OCI-M2 (cell line): ENCODE measurements around the gene THUMPD1.
"Not testable (repeated sequence)": the region's sequence is repeated elsewhere in the genome, so short reads cannot be mapped to it uniquely, and the experiment has no call there.

ENCODE experiments used
- DNase-seq: peaks from one replicate; lab custom pipeline; 2025; ENCODE audit not compliant: unreplicated experiment; lab: John Stamatoyannopoulos, UW

THUMPD1 gene

DNA sequence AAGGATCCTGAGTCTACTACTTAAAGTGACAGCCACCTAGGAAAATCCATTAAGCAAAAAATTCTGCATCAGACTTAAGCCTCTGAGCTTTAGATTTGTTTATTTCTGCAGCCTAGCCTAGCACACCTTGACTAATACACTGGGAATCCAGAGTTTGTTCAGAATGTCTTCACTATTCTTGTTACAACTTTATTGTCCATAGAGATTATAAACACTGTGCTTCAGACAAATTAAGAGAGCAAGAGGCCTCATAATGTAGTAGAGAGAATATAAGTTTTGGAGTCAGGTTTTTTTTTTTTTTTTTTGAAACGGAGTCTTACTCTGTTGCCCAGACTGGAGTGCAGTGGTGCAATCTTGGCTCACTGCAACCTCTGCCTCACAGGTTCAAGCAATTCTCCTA, 8.9 kb upstream of the THUMPD1 start:
- DNase-seq, result no peak

DNA sequence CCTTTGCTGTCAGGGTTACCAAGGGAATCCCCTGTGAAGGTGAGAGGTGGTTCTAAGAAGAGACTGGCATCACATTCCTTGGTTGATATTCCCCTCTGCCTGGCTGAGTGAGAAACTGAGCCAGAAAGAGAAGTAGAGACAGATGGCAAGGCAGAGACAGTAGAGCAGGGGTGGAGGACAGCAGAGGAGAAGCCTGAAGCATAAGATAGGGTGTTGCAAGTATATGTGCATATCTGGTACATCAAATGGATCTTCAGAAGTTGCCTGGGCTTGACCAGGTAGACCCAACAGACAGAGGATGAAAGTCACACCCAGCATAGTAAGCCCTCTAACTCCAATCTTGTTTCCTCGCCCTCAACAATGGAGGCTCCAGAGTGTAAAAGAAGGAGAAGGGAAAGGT, 7.9 kb upstream of the THUMPD1 start:
- DNase-seq, result no peak

DNA sequence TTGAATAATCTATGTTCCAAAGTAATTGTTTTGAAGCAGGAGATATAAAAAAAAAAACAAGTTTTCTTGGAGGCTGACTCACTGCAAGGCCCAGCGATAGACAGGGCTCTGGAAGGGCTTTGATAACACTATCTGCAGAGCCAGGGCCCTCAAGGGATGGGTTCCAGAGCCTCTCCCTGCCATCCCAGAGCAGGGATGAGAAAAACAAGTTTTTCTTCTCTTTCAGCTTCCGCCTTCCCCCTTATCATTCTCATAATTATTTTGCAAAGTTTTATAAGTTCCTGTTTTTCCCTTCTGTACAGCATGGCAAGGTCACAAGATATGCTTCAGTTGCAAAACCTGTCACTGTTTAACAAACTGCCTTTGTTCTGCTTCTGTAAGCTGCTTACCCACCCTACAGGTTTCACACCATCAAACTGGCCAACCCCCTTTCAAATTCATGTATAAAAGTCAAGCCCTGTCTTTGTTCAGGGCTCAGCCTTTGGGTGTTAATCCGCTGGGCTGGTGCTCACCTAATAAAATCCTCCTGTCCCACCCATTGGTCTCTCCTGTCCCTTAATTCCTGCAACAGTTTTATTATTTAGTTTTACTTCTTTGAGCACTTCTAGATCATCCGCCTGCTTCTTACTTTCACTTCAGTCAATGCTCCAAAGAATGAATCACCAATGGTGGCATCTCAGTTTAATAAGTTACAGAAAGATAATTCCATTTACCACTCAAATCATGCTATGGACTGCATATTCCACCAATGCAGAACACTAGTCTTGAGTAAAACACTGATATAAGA, 5.6 kb upstream of the THUMPD1 start:
- peak; percentile 54 for DNase-seq

DNA sequence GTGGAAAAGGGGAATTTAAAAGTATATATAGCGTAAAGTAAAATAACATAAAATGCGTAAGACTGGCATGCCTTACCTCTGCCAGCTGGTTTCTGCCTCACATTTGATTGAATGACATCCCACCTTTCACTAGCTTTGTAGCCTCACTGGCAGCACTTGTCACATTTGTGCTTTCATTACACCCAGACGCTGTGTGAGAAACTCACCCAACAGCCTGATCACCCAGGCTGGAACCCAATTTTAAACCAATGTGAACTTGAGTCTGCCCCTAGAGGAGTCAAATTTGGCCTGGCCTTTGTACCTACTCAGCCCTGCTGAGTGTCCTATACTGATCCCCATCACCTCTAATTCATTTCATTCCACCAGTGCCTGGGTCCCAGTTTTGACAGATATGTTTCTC, 4.8 kb upstream of the THUMPD1 start:
- DNase-seq, result no peak

DNA sequence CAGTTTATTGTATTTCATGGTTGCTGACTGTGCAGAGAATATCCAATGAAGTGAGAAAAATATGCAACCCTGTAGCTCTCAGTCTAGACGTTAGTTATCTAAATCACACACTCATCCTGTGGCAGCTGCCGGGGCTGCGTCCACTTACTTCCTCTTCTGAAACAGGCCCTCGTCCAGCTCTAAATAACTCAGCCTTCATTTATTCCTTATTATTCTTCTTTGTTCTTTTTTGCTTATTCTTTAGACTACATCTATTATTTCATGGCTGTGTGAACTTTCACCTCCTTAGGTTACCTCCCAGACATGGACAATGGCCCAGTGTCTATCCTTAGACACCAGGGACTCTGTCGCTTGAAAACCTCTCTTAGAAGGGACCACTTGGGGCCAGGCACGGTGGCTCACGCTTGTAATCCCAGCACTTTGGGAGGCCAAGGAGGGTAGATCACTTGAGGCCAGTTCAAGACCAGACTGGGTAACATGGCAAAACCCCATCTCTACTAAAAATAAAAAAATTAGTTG, 3.4 kb upstream of the THUMPD1 start:
- peak; percentile 11 for DNase-seq

DNA sequence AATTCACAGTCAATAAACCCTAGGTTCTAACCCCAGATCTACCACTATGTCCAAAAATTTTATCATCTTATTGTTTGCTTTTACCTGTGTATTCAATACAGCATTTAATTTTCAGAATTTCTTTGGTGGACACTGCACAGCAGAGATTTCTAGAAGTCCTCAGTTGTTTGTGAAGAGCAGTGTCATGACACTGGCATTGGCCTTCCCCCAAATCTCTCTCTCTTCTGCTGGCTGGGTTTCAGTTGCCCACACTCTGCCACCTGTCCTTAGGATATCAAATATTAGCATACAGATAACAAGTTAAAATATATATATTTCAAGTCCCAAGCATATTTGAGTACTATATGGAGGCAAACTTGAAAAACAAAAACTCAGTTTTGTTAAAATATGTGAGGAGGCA, 2.0 kb upstream of the THUMPD1 start:
- no peak for DNase-seq

DNA sequence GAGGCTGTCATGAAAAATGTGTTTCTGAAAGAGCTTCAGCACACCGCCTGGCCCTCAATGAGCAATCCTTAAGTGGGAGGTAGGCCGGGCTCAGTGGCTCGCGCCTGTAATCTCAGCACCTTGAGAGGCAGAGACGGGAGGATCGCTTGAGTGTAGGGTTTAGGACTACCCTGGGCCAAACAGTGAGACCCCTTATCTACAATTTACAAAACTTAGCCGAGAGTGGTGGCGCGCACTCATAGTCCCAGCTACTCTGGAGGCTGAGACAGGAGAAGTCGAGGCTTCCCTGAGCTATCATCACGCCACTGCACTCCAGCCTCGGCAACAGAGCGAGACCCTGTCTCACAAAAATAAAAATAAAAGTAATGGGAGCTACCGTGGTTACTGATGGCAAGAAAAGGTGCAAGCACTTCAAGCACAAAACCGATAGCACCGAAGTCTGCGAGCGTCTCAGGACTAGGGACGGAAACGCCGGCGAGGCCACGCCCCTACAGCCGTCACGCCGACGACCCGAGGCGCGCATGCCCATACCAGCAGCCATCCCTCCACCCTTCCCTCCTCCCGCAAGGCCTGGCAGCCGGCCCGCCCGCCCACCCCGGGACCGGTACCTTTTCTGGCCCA, 607 bp downstream of the THUMPD1 start:
- no peak for DNase-seq

DNA sequence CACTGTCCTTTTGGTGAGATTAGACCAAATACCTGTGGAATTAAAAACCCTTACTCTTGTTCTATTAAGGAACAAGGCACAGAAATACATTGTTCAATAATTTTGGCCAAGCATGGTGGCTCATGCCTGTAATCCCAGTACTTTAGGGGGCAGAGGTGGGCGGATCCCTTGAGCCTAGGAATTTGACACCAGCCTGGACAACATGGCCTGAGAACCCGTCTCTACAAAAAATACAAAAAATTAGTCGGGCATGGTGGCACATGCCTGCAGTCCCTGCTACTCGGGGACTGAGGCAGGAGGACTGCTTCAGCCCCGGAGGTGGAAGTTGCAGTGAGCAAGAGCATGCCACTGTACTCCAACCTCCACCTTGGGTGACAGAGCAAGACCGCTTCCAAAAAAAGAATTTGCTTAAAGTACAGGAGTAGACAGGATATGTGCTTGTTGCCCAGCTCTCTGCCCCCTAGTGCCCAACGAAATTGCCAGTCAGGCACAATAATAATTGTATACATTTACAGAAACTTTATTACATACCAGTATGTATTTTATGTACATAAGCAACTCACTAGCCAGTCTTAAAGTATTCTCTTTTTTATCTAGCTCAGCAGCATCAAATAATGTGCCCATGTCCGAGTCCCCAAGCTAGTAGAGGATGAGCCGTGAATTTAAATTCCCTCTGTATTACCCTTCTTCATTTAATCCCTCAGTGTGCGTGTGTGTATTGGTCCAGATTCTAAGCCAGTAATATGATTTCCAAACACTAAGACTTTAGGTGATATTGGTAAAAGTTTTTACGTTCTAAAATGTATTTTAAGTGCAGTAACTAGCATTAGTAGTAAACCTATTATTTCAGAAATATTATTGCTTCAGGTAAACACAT, 1.4 kb downstream of the THUMPD1 start:
- DNase-seq, result no peak

DNA sequence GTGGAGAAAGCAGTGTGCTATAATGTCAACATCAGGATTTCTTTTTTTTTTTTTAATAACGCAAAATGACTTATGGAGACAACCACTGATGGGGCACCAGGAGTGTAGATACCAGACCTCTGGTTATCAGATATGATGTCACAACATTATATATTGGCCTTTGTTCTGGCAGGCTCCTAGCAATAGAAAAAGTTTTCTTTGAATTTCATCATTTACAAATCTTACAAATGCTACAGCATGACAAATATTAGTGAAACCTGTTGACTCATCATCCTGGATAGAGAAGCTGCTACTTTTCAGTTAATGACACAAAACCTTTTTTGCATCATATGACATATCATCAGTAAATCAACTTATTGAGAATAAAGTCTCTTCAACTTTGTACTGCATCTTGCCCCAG, 6.1 kb downstream of the THUMPD1 start:
- DNase-seq, result no peak

DNA sequence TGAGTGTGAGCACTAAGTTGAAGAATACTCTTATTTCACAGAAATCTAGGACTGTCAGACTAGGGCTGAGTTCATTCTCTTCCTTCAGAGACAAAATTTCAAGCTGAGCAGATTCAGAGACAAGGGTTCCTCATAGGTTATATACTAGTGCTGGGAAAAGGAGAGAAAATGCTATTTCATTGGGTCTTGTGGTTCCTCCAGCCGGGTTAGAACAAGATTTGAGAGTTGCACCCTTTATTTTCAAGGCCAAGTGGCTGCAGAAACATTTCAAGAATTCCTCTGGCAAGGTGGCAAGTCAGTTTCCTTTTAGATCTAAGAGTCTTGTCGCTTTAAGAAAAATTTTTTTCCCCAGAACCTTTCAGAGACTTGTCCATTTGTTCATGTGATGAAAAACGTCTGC, 6.8 kb downstream of the THUMPD1 start:
- no peak for DNase-seq

DNA sequence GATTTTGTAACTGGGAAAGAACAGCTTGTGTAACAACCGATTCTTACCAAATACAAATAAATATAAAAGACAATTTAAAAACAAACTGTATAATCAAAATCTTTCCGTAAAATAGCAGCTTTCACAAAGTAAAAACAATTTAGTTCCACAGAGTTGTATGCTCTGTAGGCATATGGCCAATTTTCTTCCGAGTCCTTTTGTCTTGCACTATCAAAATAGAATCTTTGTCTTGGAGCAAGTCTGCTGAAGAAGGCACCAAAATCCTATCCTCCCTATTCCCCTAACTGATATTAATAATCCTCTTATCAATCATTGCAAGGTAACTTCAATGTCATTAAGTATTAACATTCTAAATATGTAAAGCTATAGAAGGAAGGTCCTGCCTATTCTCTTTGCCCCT, 7.6 kb downstream of the THUMPD1 start:
- no peak for DNase-seq

DNA sequence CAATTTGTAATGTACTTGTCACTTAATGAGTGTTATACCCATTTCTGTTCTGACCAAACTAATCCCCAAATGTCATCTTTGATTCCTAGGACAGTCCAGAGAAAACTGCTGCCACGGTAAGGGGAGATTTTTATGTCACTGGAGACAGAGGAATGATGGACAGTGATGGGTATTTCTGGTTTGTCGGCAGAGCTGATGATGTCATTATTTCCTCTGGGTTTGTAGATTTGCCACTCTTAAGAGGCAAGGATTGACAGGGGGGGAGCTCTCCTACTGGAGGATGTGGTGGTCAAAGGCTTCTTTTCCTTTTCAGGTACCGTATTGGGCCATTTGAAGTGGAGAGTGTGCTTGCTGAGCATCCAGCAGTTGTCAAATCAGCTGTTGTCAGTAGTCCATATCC, 12.5 kb downstream of the THUMPD1 start:
- DNase-seq, result no peak

DNA sequence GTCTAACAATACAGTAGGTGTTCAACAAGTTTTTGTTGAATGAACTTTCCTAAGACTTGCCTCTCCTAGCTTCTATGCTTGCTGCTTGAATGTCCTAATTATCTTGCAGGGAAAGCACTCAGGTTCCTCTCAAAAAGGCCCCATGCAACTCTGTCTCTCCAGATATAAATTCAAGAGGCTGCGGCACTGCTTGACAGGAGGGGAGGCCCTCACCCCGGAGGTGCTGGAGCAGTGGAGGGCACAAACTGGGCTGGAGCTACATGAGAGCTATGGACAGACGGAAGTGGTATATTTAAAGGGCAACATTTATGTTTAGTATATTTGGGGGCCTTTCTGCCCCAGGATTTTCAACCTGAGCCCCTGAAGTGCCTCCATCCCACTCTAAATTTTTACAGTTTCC, 14.4 kb downstream of the THUMPD1 start:
- no peak for DNase-seq

DNA sequence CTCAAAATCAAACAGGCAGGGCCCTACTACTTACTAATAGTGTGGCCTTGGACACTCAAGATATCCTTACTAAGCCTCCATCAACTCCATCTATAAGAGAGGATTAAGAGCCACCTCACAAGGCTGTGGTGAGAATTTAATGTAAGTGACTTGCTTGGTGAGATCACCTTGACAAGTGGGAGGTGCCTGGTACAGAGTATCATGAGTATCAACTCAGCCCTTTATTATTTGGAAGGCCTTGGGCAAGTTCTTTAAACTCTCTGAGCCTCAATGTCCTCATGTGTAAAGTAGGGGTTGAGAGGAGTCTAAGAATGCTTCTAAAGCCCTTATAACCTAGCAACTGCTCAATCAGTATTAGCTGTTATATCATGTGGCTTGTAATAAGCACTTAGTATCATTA, 15.0 kb downstream of the THUMPD1 start:
- no peak for DNase-seq

DNA sequence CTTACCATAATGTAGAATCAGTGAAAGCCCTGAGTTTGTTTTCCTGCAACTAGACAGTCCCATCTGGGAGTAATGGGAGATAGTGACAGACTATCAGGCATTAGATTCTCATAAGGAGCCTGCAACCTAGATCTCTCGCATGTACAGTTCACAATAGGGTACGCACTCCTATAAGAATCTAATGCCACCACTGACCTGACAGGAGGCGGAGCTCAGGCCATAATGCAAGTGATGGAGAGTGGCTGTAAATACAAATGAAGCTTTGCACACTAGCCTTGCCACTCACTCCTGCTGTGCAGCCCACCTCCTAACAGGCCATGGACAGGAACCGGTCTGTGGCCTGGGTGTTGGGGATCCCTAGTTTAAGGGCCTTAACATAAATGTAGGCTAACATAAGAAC, 21.4 kb downstream of the THUMPD1 start:
- DNase-seq, result no peak

DNA sequence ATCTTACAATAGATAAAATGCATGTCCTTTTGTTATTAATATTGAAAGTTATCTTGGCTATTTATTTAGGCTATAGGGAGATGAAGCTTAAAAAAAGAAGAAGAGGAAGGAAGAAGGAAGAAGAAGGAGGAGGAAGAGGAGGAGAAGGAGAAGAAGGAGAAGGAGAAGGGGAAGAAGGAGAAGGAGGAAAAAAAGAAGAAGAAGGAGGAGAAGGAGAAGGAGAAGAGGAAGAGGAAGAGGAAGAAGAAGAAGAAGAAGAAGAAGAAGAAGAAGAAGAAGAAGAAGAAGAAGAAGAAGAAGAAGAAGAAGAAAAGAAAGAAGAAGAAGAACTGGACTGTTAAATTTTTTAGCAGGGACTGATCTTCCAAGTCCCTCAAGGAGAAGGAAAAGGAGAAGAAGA, 23.9 kb downstream of the THUMPD1 start:
- not testable (repeated sequence) for DNase-seq

DNA sequence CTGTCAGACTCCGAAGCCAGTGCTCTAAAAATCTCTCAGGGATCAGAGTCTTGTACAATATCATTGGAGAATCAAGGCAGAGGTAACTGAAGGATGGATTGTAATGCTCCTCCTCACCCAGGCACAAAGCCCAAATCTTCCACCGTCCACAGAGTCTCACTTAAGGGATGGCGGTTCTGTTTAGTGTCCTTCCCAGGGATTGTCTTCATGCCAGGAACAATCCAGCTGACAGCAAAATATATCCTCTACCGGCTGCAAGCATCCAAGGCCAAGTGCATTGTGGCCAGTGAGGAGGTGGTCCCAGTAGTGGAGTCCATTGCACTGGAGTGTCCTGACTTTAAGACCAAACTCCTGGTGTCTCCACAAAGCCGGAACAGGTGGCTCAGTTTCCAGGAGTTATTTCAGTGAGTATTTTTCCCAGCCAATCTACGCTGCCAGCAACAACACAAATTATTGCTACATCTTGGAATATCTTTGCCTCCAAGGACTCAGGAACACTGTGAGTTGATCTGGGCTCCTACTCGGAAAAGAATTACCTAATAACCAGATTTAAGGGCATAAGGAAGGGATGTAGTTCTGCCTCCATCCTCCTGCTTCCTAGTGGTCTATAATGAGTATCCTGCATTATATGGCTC, 30.2 kb downstream of the THUMPD1 start:
- no peak for DNase-seq

DNA sequence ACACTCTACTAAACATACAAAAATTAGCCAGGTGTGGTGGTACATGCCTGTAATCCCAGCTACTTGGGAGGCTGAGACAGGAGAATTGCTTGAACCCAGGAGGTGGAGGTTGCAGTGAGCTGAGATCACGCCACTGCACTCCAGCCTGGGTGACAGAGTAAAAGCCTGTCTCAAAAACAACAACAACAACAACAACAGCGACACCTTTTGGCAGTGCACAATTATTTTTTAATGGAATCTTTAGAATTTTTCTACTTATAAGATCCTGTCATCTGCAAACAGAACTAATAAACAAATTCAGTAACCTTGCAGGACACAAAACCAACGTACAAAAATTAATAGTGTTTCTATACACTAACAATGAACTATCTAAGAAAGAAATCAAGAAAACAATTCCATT, 33.5 kb downstream of the THUMPD1 start:
- not testable (repeated sequence) for DNase-seq

DNA sequence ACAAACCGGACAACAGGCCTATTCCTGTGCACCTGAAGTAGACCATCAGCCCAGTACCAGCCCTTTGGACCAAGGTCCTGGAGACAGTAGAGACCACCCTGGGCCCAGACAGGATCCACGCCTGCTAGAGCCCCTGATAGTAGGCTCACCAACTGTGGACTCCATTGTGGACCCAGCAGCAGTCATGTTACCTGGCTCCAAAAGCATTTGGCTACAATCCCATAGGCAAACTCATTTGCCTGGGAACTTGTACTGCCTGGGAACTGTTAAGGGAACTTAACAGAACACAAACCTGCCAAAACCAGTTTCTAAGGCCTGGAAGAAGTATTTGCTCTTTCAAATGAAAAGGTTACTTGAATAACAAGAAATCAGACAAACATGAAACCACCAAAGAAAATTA, 34.2 kb downstream of the THUMPD1 start:
- no peak for DNase-seq

DNA sequence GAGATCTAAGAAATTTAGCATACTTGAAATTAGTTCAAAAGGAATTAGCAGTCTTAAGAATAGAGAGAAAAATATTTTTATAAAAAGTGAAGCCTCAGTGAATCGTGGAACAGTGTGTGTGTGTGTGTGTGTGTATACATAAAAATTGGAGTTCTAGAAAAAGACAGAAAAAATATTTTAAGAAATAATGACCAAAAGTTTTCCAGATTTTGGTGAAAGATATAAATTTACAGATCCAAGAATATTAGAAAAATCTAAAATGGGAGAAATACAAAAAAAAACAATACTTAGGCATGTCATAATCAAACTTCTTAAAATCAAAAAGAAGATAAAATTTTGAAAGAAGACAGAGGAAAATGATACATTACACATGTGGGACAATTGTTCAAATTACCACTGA, 35.6 kb downstream of the THUMPD1 start:
- not testable (repeated sequence) for DNase-seq

DNA sequence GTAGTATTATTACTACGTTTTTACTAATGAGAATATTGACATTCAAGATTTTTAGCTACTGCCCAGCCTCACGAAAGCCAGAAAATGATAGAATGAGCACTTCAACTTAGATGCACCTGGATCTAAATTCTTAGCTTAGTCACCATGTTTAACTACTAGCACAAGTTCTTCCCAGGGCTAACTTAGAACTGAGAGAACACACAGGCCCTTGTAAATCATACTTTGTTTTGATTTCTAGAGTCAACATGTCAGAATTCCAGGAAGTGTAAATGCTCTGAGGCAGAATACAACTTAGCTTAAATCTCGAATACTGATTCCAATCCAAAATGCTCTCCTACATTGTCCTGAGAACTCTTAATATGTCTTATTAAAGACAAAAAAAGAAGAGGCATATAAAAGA, 37.3 kb downstream of the THUMPD1 start:
- no peak for DNase-seq
